GM12878 (cell line): Measurements from ENCODE around the gene ADAM23. TPM values are rescaled to one million over a fixed set of nuclear protein-coding genes. Genes with fewer than 3 reads are reported as not detected.

Experiments
- ATAC-seq: fragments of 200-7000 bp; cut with Tn5 transposase; 3 replicates; pipeline ENCODE4 v1.9.1; 2020; ENCODE audit warnings: mild to moderate bottlenecking, moderate library complexity
- BruUV-seq: library from RNA; stranded (reverse); fragments of 400-500 nt; replicated peaks from 2 replicates; lab custom pipeline; 2021; lab: Mats Ljungman, UMichigan
- CTCF ChIA-PET: fragments of 300-600 bp; sonication (Branson Sonifier 250); formaldehyde crosslinking; extraction: SDS; loops from one replicate; lab custom pipeline; 2021; ENCODE audit warnings: inconsistent platforms; lab: Yijun Ruan, JAX
- POLR2A ChIA-PET: fragments of 350-600 bp; formaldehyde crosslinking; extraction: SDS; loops from one replicate; lab custom pipeline; 2021; ENCODE audit warnings: inconsistent platforms; lab: Charles Lee
- RAD21 ChIA-PET: fragments of 300-600 bp; sonication (Branson Sonifier 250); formaldehyde crosslinking; loops from one replicate; lab custom pipeline; 2023; ENCODE audit warnings: antibody characterized with exemption; ENCODE audit not compliant: unreplicated experiment; lab: Charles Lee
- SMC1A ChIA-PET: fragments of 300-600 bp; sonication (Branson Sonifier 250); formaldehyde crosslinking; loops from one replicate; lab custom pipeline; 2023; ENCODE audit not compliant: unreplicated experiment, uncharacterized antibody; lab: Charles Lee
- DNase-seq: peaks from one replicate; pipeline ENCODE4 v3.0.0-alpha.2; 2011; ENCODE audit warnings: low read depth, low spot score
- FAIRE-seq: peaks from 3 replicates; lab custom pipeline; 2011; peaks lifted over from hg19 to GRCh38; lab: Jason Lieb, UNC
- H2AFZ ChIP-seq: 2 replicates; pipeline ENCODE4 v1.6.0; 2011; ENCODE audit warnings: low read depth, low read length, control low read depth; ENCODE audit not compliant: control insufficient read depth
- H3K27ac ChIP-seq: 2 replicates; pipeline ENCODE4 v1.5.1; 2011; ENCODE audit warnings: control low read depth; ENCODE audit not compliant: control insufficient read depth, insufficient read depth
- H3K27me3 ChIP-seq, 2 experiments: replicated peaks in 1 of 2; 2 replicates each; pipeline versions ENCODE4 v1.6.0 to v1.6.1; 2011; ENCODE audit warnings: low read length in 1 of 2; ENCODE audit not compliant: control insufficient read depth in 2 of 2, insufficient read depth in 2 of 2
- H3K36me3 ChIP-seq, 2 experiments: 2 replicates each; pipeline ENCODE4 v1.5.1; 2011; ENCODE audit warnings: low read length in 1 of 2; ENCODE audit not compliant: control insufficient read depth in 2 of 2, insufficient read depth in 2 of 2
- H3K4me1 ChIP-seq: 2 replicates; pipeline ENCODE4 v1.6.1; 2011; ENCODE audit warnings: mild to moderate bottlenecking, low read length, moderate library complexity, mixed read lengths; ENCODE audit not compliant: control insufficient read depth, insufficient read depth
- H3K4me2 ChIP-seq: 2 replicates; pipeline ENCODE4 v1.6.0; 2011; ENCODE audit warnings: control low read depth; ENCODE audit not compliant: control insufficient read depth, insufficient read depth
- H3K4me3 ChIP-seq: fragments of 200-600 bp; sonication (generic); 2 replicates; pipeline ENCODE4 v1.5.1; 2016
- H3K79me2 ChIP-seq: 2 replicates; pipeline ENCODE4 v1.6.0; 2011; ENCODE audit warnings: low read length; ENCODE audit not compliant: control insufficient read depth, insufficient read depth
- H3K9ac ChIP-seq: 2 replicates; pipeline ENCODE4 v1.8.0; 2011; ENCODE audit warnings: low read length, control low read depth, mixed read lengths; ENCODE audit not compliant: control insufficient read depth, insufficient read depth
- H3K9me3 ChIP-seq: replicated peaks from 3 replicates; pipeline ENCODE4 v1.5.1; 2011; ENCODE audit warnings: mild to moderate bottlenecking, low read length; ENCODE audit not compliant: control insufficient read depth, insufficient read depth
- H4K20me1 ChIP-seq: 2 replicates; pipeline ENCODE4 v1.6.0; 2011; ENCODE audit not compliant: control insufficient read depth, insufficient read depth
- BRCA1 ChIP-seq: IDR thresholded peaks from 2 replicates; pipeline ENCODE4 v1.6.1; 2011; ENCODE audit warnings: low read depth, low read length, improper control_type of control experiment
- CHD1 ChIP-seq: IDR thresholded peaks from 2 replicates; pipeline ENCODE4 v1.6.1; 2012; ENCODE audit warnings: low read depth, low read length, improper control_type of control experiment
- CHD4 ChIP-seq: fragments of 200-600 bp; sonication (generic); IDR thresholded peaks from 2 replicates; pipeline ENCODE4 v1.6.1; 2016; ENCODE audit warnings: mild to moderate bottlenecking
- FOXM1 ChIP-seq: IDR thresholded peaks from 2 replicates; pipeline ENCODE4 v1.6.1; 2012; ENCODE audit warnings: low read depth, mild to moderate bottlenecking, inconsistent platforms, low read length, moderate library complexity
- NFXL1 ChIP-seq: fragments of 450-650 bp; IDR thresholded peaks from 2 replicates; pipeline ENCODE4 v1.6.1; 2017; ENCODE audit warnings: antibody characterized with exemption, mild to moderate bottlenecking, borderline replicate concordance
- NFYB ChIP-seq: IDR thresholded peaks from 2 replicates; pipeline ENCODE4 v1.6.1; 2011; ENCODE audit warnings: low read depth, mild to moderate bottlenecking, low read length, improper control_type of control experiment, moderate library complexity; ENCODE audit not compliant: insufficient read depth
- NR2C1 ChIP-seq: fragments of 450-650 bp; IDR thresholded peaks from 2 replicates; pipeline ENCODE4 v1.6.1; 2017; ENCODE audit warnings: antibody characterized with exemption, mild to moderate bottlenecking, moderate library complexity
- NR2F1 ChIP-seq: fragments of 450-650 bp; conservative IDR thresholded peaks from 2 replicates; pipeline ENCODE4 v1.6.1; 2017; ENCODE audit warnings: mild to moderate bottlenecking
- POLR2AphosphoS2 ChIP-seq: IDR thresholded peaks from 2 replicates; pipeline ENCODE4 v1.6.1; 2011; ENCODE audit warnings: low read depth, mild to moderate bottlenecking, low read length, improper control_type of control experiment, moderate library complexity
- RAD51 ChIP-seq: fragments of 450-650 bp; IDR thresholded peaks from 2 replicates; pipeline ENCODE4 v1.6.1; 2016; ENCODE audit warnings: moderate library complexity, mild to moderate bottlenecking, inconsistent platforms
- SMAD1 ChIP-seq: fragments of 450-650 bp; IDR thresholded peaks from 2 replicates; pipeline ENCODE4 v1.6.1; 2018; ENCODE audit warnings: mild to moderate bottlenecking, low read depth; ENCODE audit not compliant: partially characterized antibody
- SREBF2 ChIP-seq: IDR thresholded peaks from 2 replicates; pipeline ENCODE4 v1.6.1; 2012; ENCODE audit warnings: mild to moderate bottlenecking, low read length
- TCF3 ChIP-seq: IDR thresholded peaks from 2 replicates; pipeline ENCODE4 v1.6.1; 2012; ENCODE audit warnings: low read depth, mild to moderate bottlenecking, low read length, borderline replicate concordance; ENCODE audit not compliant: insufficient read depth
- ZNF622 ChIP-seq: fragments of 450-650 bp; IDR thresholded peaks from 2 replicates; pipeline ENCODE4 v1.6.1; 2017; ENCODE audit warnings: mild to moderate bottlenecking, inconsistent platforms
- whole genome bisulfite sequencing: methylation state at CpG from one replicate; pipeline ENCODE4 v1.1.6; 2016; ENCODE audit warnings: low lambda C conversion rate; ENCODE audit not compliant: insufficient replicate concordance, insufficient coverage; ENCODE audit errors: missing lambda C conversion rate; 5-methylcytosine and 5-hydroxymethylcytosine counted together
- in situ Hi-C: fragments of 300-500 bp; cut with MboI; formaldehyde crosslinking; loops from 9 replicates; pipeline ENCODE4 v1.14.3; 2018; ENCODE audit warnings: mixed read lengths
- intact Hi-C: fragments of 100-400 bp; cut with micrococcal nuclease; formaldehyde crosslinking; loops from one replicate; pipeline ENCODE4 v1.14.2; 2022; ENCODE audit not compliant: unreplicated experiment
- polyA plus RNA-seq, 11 experiments: library from polyadenylated mRNA; depleted of rRNA in 4 of 11; unstranded in 6 of 11; stranded (reverse) in 5 of 11; fragments of >200 nt; fragmentation: Nextera tagmentation in 4 of 11; fragmentation: Illumina TruSeq in 1 of 11; extraction: Ambion mirVana in 4 of 11; extraction: Trizol in 1 of 11; gene quantifications; 1 replicate in 1 of 11; 2 replicates in 10 of 11; pipeline versions ENCODE4 v1.2.1 to v1.2.3, GENCODE V29; 2011 to 2016; ENCODE audit warnings: inconsistent platforms in 2 of 11, missing spikeins in 2 of 11, low read depth in 1 of 11
- total RNA-seq, 4 experiments: library from RNA; depleted of rRNA in 3 of 4; stranded (reverse); fragments of >200 nt in 3 of 4; fragmentation: Illumina TruSeq in 1 of 4; extraction: Trizol in 1 of 4; gene quantifications; 2 replicates each; pipeline versions ENCODE4 v1.2.1 to v1.2.3, GENCODE V29; 2013 to 2021
- TF ChIP-seq, protein P1 (sequence below): IDR thresholded peaks from 2 replicates; pipeline ENCODE4 v1.6.1; 2011; ENCODE audit warnings: borderline replicate concordance, low read depth, mild to moderate bottlenecking, moderate library complexity, low read length; ENCODE audit not compliant: insufficient read depth, poor library complexity, severe bottlenecking
- TF ChIP-seq, protein P2 (sequence below): fragments of 150-350 bp; IDR thresholded peaks from 2 replicates; pipeline ENCODE4 v1.6.1; 2016; ENCODE audit warnings: low read depth, low read length
- TF ChIP-seq, protein P3 (sequence below): fragments of 150-350 bp; IDR thresholded peaks from 2 replicates; pipeline ENCODE4 v1.6.1; 2014; ENCODE audit warnings: mild to moderate bottlenecking, low read depth, low read length

Gene ADAM23
- total and polyA plus RNA-seq, 10 of the 15 experiments (the other 5 are each of a cell fraction or from before 2014, with no cell fraction given): 5.7 to 41.8 (median 15.6) TPM

DNA sequence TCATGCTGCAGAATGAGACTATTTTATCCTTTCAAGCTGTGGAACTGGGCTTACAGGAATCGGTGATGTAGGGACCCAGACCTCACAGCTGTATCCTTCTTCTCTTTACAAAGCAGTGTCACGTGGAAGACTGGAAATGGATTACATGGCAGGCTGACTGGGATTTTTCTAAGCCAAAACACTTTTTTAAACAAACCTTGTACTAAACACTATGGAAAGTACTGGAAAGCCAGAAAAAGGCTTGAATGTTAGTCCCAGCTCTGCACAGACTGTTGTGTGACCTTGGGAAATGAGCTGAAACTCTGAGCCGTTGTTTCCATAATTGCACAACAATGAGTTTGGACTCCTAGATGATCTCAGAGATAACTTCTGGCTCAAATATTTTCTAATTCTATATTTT lies 7.6 kb upstream of the ADAM23 start:
- FAIRE-seq (no peak), ATAC-seq (no peak), DNase-seq (no peak)
- no TSS peak for BruUV-seq
- intact Hi-C loops: no loop called here
- in situ Hi-C loops: no loop called here
- no peak overlapping the region for H3K4me2 ChIP-seq
- no peak overlapping the region for H3K4me3 ChIP-seq
- no peaks in the 10 kb centered on the region; a peak in 1 of 4 replicates for H3K27me3 ChIP-seq
- ChIA-PET CTCF (interaction anchor here (1.0 to 1.6 kb wide), 3 partner anchors 13 to 123 kb away, joined by 3 to 5 read pairs (median 5); no protein-coding TSS in a partner anchor), RAD21 (no interaction called here), SMC1A (interaction anchor here (0.9 to 1.5 kb wide), 5 partner anchors 14 to 122 kb away, joined by 3 to 6 read pairs (median 3); no protein-coding TSS in a partner anchor)
- H3K9me3 ChIP-seq: no peaks in the 10 kb centered on the region
- H2AFZ ChIP-seq: no peak overlapping the region
- no peaks in the 10 kb centered on the region for H3K36me3 ChIP-seq
- no peaks in the 10 kb centered on the region for H3K4me1 ChIP-seq
- no peaks in the 10 kb centered on the region for H3K79me2 ChIP-seq
- no peak overlapping the region for H3K9ac ChIP-seq
- TF ChIP-seq CHD4: no peak
- TF ChIP-seq NFXL1: no peak
- TF ChIP-seq SREBF2: no peak
- TF ChIP-seq NR2C1: no peak
- TF ChIP-seq, protein P1, sequence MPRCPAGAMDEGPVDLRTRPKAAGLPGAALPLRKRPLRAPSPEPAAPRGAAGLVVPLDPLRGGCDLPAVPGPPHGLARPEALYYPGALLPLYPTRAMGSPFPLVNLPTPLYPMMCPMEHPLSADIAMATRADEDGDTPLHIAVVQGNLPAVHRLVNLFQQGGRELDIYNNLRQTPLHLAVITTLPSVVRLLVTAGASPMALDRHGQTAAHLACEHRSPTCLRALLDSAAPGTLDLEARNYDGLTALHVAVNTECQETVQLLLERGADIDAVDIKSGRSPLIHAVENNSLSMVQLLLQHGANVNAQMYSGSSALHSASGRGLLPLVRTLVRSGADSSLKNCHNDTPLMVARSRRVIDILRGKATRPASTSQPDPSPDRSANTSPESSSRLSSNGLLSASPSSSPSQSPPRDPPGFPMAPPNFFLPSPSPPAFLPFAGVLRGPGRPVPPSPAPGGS: no peak
- TF ChIP-seq, protein P2, sequence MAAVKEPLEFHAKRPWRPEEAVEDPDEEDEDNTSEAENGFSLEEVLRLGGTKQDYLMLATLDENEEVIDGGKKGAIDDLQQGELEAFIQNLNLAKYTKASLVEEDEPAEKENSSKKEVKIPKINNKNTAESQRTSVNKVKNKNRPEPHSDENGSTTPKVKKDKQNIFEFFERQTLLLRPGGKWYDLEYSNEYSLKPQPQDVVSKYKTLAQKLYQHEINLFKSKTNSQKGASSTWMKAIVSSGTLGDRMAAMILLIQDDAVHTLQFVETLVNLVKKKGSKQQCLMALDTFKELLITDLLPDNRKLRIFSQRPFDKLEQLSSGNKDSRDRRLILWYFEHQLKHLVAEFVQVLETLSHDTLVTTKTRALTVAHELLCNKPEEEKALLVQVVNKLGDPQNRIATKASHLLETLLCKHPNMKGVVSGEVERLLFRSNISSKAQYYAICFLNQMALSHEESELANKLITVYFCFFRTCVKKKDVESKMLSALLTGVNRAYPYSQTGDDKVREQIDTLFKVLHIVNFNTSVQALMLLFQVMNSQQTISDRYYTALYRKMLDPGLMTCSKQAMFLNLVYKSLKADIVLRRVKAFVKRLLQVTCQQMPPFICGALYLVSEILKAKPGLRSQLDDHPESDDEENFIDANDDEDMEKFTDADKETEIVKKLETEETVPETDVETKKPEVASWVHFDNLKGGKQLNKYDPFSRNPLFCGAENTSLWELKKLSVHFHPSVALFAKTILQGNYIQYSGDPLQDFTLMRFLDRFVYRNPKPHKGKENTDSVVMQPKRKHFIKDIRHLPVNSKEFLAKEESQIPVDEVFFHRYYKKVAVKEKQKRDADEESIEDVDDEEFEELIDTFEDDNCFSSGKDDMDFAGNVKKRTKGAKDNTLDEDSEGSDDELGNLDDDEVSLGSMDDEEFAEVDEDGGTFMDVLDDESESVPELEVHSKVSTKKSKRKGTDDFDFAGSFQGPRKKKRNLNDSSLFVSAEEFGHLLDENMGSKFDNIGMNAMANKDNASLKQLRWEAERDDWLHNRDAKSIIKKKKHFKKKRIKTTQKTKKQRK: no peak
- TF ChIP-seq NFYB: no peak
- TF ChIP-seq BRCA1: no peak
- TF ChIP-seq CHD1: no peak
- TF ChIP-seq RAD51: no peak
- TF ChIP-seq ZNF622: no peak
- TF ChIP-seq FOXM1: no peak
- TF ChIP-seq SMAD1: no peak
- TF ChIP-seq NR2F1: no peak
- TF ChIP-seq TCF3: no peak
- TF ChIP-seq, protein P3, sequence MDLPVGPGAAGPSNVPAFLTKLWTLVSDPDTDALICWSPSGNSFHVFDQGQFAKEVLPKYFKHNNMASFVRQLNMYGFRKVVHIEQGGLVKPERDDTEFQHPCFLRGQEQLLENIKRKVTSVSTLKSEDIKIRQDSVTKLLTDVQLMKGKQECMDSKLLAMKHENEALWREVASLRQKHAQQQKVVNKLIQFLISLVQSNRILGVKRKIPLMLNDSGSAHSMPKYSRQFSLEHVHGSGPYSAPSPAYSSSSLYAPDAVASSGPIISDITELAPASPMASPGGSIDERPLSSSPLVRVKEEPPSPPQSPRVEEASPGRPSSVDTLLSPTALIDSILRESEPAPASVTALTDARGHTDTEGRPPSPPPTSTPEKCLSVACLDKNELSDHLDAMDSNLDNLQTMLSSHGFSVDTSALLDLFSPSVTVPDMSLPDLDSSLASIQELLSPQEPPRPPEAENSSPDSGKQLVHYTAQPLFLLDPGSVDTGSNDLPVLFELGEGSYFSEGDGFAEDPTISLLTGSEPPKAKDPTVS: no peak
- no peak for TF ChIP-seq POLR2AphosphoS2
- TF ChIP-seq, all 136 proteins: peak for 0
- no peak overlapping the region for H3K27ac ChIP-seq
- no peaks in the 10 kb centered on the region for H4K20me1 ChIP-seq
- POLR2A ChIA-PET: no interaction called here
- 25% methylated on average over 3 of the region's 3 CpGs for WGBS
